DMS 273 (cell line): ENCODE results near the gene CSRNP2.
"Not testable (repeated sequence)": the region's sequence is repeated elsewhere in the genome, so short reads cannot be mapped to it uniquely, and the experiment has no call there.

Experiments used
- DNase-seq: peaks from one replicate; lab custom pipeline; 2025; ENCODE audit not compliant: unreplicated experiment; lab: John Stamatoyannopoulos, UW

Gene CSRNP2

GRCh38 chr12:51078866-51079265, 4.5 kb downstream of the CSRNP2 start:
- not testable (repeated sequence) for DNase-seq

GRCh38 chr12:51078346-51078745, 5.0 kb downstream of the CSRNP2 start:
- not testable (repeated sequence) for DNase-seq

DNA sequence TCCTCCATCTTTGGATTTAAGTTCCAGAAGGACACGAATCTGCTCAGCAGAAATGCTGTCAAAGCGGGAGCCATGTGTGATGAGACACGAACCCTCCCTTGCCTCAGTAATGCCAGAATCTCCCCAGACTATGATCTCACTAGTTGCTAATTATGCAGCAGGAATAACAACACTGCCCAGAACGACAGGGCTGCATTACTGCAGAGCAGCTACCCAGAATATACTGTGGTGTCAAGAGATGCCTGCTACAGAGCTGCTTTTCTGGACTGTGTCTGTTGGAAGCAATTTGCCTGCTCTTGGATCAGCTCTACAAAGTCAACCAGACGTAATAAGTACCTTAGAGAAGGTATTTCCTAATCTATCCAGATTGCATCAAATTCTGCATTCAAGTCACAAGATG, 5.5 kb downstream of the CSRNP2 start:
- DNase-seq, result peak; percentile 19

GRCh38 chr12:51076236-51076930, 7.0 kb downstream of the CSRNP2 start:
- no peak for DNase-seq

- no peak for DNase-seq
These were observed 8.0 kb downstream of the CSRNP2 start for GRCh38 chr12:51075390-51075789.

DNA sequence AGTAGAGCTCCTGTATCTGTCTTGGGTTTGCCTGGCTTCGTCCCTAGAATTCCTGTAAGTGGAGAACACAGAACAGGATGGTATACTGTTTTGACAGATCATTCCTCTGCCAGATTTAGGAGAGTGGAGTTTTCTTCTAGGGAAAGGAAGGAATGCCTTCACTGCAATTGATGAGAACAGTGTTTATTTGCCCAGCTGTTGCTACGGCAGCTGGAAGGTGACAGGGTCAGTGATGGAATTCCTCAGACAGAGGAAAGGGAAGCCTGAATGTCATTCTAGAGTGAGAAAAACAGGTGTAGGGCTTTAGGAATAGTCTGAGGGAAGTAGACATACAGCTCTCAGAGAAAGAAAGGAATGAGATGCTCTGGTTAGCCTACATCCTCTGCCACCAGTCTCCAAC, 11.7 kb downstream of the CSRNP2 start:
- DNase-seq, result no peak

DNA sequence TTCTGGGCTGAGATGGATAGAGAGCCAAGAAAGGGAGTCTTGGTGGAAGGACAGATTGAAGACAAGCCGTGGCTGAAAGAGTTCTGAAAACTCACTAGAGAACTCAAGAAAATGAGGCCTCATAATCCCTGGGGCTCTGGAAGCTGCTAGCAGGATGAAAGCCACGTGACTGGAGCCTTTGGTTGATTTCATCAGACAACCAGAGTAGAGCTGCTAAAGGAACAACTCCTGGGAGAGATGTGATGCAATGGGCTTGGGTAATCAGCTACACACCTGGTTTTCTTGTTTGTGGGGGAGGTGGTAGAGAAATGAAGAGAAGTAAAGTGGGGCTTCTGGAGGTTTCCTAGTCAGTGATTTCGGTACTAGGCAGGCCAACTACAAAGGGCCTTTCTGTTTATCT, 13.4 kb downstream of the CSRNP2 start:
- no peak for DNase-seq

GRCh38 chr12:51067771-51068170, 15.6 kb downstream of the CSRNP2 start:
- DNase-seq, result no peak

GRCh38 chr12:51067229-51067628, 16.2 kb downstream of the CSRNP2 start:
- no peak for DNase-seq

DNA sequence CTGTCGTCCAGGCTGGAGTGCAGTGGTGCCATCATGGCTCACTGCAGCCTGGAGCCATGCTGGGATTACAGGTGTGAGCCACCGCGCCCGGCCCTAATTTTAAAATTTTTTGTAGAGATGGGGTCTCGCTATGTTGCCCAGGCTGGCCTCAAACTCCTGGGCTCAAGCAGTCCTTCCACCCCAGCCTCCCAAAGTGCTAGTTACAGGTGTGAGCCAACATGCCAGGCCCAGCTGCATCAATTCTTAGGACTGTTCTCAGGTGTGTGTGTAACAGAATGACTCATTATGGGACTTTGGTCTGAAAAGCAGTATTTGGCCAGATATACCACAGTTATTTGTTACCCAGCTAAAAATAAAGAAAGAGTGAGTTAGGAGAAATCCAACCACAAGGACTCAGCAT, 17.9 kb downstream of the CSRNP2 start:
- DNase-seq, result no peak

- DNase-seq, result no peak
These were observed 20.6 kb downstream of the CSRNP2 start for GRCh38 chr12:51062631-51063397.

- DNase-seq, result no peak
These were observed 24.3 kb downstream of the CSRNP2 start for GRCh38 chr12:51059086-51059485.

- no peak for DNase-seq
These were observed 27.2 kb downstream of the CSRNP2 start for GRCh38 chr12:51056242-51056641.

- DNase-seq, result no peak
These were observed 28.3 kb downstream of the CSRNP2 start for GRCh38 chr12:51055060-51055459.

GRCh38 chr12:51051787-51052186, 31.6 kb downstream of the CSRNP2 start:
- no peak for DNase-seq

DNA sequence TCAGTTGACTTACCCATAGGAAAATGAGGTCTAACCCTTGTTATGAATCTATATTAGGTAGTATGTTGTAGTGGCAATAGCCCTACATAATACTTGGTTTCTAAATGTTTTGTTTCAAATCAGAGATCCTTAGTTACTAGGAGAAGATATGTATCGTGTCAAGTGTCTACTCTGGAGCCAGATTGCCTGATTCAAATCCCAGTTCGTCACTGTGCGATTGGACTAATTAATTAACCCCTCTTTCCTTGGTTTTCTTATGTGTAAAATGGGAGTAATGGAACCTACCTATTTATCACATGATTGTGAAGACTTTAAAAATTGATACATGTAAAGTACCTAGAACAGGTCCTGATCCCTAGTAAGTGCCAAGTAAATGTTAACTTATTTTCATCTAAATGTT, 33.9 kb downstream of the CSRNP2 start:
- no peak for DNase-seq

DNA sequence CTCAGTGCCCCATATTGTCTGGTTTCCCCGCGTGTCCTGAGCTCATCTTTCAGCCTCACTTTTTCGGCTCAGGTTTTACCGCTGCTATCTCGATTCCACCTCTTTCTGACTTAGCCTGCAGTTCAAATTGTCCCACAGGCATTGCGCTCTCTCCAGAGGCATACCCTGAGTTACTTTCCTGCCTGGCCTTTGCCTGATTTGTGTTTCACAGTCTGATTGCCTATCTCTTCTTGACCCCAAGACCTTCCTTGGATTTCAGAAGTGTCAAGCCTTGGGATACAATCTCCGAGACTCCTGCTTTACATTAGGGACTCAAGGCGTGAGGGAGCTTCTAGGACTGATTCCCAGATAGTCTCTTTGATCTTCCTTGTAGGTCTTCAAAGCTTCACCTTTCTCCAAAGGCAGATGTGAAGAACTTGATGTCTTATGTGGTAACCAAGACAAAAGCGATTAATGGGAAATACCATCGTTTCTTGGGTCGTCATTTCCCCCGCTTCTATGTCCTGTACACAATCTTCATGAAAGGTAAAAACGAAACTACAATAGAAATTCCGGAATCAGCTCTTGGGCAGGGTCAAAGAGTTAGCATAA, 34.6 kb downstream of the CSRNP2 start:
- DNase-seq, result peak; percentile 31

DNA sequence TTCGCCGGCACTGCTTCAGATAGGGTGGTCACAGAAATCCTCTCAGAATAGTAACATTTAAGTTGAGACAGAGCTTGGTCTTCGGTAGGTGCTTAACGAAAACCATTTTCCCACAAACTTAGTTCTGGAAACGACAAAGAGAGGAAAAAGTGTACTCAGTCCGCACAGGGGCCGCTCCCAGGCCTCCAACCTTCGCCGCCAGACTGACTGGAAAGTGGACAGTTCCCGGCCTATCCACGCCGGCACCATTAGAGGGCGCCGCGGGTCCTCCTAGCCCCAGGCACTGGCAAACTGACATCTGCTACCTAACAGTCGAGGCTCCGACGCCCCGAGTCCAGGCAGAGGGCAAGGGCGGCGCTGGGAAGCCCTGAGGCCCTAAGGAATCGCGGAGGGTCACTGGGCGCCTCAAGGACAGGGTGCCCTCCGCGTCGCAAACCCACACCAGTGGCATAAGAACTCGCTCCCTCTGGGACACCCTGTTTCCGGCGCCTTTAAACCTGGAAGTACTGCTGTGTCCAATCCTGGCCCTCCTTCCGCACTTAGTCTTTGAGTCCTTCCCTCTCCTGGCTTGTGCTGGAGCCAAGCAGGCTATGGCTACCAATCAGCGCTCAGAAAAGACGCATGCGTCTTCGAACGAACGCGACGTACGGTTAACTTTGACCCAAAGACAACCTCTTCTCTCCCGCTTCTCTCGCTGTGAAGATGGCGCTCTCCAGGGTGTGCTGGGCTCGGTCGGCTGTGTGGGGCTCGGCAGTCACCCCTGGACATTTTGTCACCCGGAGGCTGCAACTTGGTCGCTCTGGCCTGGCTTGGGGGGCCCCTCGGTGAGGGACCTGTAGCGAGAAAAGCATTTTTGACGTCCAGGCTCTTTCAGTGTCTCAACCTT, 35.5 kb downstream of the CSRNP2 start, which contains the start of gene LETMD1:
Gene LETMD1, plus strand, starts transcription at position 673 of the 886 bp plus-strand sequence. Its CDS starts 30 bp downstream, at position 703.
- DNase-seq, result peak; percentile 96

DNA sequence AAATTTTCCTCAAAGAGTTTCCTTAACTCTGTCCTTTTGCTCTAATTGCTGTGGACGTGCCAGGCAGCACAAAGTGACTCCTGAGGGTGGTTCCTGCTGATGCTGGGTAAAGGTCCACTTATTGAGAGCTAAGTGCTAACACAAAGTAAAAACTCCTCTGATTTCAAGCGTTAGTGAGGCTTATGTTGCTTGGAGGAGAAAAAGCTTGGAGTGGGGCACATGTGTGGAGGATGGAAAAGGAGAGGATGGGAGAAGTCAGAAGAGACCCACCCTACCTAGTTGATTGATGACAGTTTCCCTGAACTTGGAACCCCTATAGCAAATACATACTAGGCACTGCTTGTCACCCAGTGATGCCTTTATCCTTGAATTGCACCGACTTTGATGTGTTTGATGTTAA, 47.1 kb downstream of the CSRNP2 start:
- no peak for DNase-seq

DNA sequence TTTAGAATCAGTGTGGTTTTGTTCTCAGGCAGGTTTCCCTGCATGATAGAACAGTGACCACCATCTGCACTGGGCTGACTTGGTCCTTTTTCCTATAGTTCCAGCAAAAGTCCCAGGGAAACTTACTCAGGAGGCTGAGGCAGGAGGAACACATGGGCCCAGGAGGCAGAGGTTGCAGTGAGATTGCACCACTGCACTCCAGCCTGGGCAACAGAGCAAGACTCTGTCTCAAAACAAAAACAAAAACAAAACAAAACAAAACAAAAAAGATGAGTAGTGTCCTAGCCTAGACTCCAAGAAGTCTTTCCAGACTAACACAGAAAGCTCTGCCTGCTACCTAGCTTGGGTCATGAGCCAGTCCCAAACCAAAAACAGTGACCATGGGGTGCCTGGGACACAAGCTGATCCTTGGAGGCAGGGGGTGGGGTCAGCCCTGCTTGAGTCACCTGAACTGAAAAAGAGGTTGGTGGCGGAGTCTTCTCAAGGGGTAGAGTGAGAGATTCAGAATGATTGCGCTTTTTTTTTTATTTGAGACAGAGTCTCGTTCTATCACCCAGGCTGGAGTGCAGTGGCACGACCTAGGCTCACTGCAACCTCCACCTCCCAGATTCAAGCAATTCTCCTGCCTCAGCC, 49.8 kb downstream of the CSRNP2 start:
- DNase-seq, result no peak

DNA sequence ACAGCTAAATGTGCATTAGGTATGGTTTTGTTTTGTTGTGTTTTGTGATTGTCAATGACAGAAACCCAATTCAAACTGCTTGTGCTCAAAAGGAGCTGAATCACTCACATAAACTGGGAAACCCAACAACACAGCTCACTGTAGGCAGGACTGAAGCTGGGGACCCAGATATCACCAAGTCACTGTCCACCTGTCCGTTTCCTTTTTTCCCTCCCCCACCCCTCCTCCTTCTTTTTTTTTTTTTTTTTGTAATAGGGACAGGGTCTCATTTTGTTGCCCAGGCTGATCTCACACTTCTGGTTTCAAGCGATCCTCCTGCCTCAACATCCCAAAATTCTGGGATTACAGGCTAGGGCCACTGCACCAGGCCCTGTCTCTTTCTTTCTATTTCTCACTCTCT, 50.3 kb downstream of the CSRNP2 start:
- no peak for DNase-seq
